H1 (cell line): ENCODE data around the gene TENT4B. TPM values are rescaled to one million over a fixed set of nuclear protein-coding genes. Genes with fewer than 3 reads are reported as not detected.

ENCODE experiments used
- CTCF ChIA-PET: fragments of 300-600 bp; sonication (Branson Sonifier 250); formaldehyde crosslinking; loops from one replicate; lab custom pipeline; 2021; ENCODE audit not compliant: partially characterized antibody; lab: Charles Lee
- POLR2A ChIA-PET: fragments of 300-600 bp; sonication (Branson Sonifier 250); formaldehyde crosslinking; loops from one replicate; lab custom pipeline; 2021; ENCODE audit warnings: inconsistent platforms; ENCODE audit not compliant: partially characterized antibody; lab: Charles Lee
- DNase-seq, 2 experiments: peaks; one replicate each; pipeline versions ENCODE4 v3.0.0 to v3.0.0-alpha.2; 2010 to 2022; ENCODE audit warnings: low spot score in 2 of 2, low read depth in 1 of 2, mixed read lengths in 1 of 2
- FAIRE-seq: peaks from 2 replicates; lab custom pipeline; 2011; peaks lifted over from hg19 to GRCh38; lab: Jason Lieb, UNC
- H2AFZ ChIP-seq: 2 replicates; pipeline ENCODE4 v1.8.1; 2012; ENCODE audit warnings: low read length, inconsistent platforms
- H2AK5ac ChIP-seq: 2 replicates; pipeline ENCODE4 v1.6.1; 2013; ENCODE audit warnings: low read depth, low read length
- H2BK120ac ChIP-seq: replicated peaks from 2 replicates; pipeline ENCODE3; 2013; ENCODE audit warnings: low read depth, low read length, inconsistent platforms
- H2BK12ac ChIP-seq: 2 replicates; pipeline ENCODE4 v1.6.1; 2013; ENCODE audit warnings: low read depth, low read length
- H2BK15ac ChIP-seq: 2 replicates; pipeline ENCODE4 v1.6.1; 2013; ENCODE audit warnings: low read length
- H2BK20ac ChIP-seq: 2 replicates; pipeline ENCODE4 v1.6.1; 2013; ENCODE audit warnings: low read length
- H2BK5ac ChIP-seq: 2 replicates; pipeline ENCODE4 v1.6.1; 2013; ENCODE audit warnings: low read depth, low read length
- H3K14ac ChIP-seq: 2 replicates; pipeline ENCODE4 v1.6.1; 2013; ENCODE audit warnings: inconsistent platforms; ENCODE audit not compliant: insufficient read length
- H3K18ac ChIP-seq: 2 replicates; pipeline ENCODE4 v1.6.1; 2013; ENCODE audit warnings: low read length; ENCODE audit errors: extremely low read depth
- H3K23ac ChIP-seq: 2 replicates; pipeline ENCODE4 v1.6.1; 2013; ENCODE audit warnings: inconsistent platforms; ENCODE audit not compliant: insufficient read length
- H3K23me2 ChIP-seq: 2 replicates; pipeline ENCODE4 v1.6.1; 2013; ENCODE audit warnings: low read depth, low read length
- H3K27ac ChIP-seq: 2 replicates; pipeline ENCODE4 v1.6.1; 2011; ENCODE audit warnings: low read depth, low read length, inconsistent platforms
- H3K27me3 ChIP-seq, 4 experiments: replicated peaks in 1 of 4; 1 replicate in 1 of 4; 2 replicates in 3 of 4; pipeline versions ENCODE4 v1.6.1 to v1.8.1; 2011 to 2013; ENCODE audit warnings: low read length in 3 of 4, mild to moderate bottlenecking in 3 of 4, inconsistent platforms in 2 of 4, mixed read lengths in 2 of 4, moderate library complexity in 1 of 4; ENCODE audit not compliant: control insufficient read depth in 3 of 4, insufficient read depth in 3 of 4; ENCODE audit errors: extremely low read depth in 1 of 4
- H3K36me3 ChIP-seq, 4 experiments: 2 replicates each; pipeline versions ENCODE4 v1.6.1 to v1.8.1; 2011 to 2013; ENCODE audit warnings: mild to moderate bottlenecking in 4 of 4, low read length in 3 of 4, moderate library complexity in 2 of 4, control low read depth in 1 of 4, inconsistent platforms in 1 of 4; ENCODE audit not compliant: insufficient read depth in 4 of 4, control insufficient read depth in 2 of 4
- H3K4ac ChIP-seq: replicated peaks from 2 replicates; pipeline ENCODE3; 2013; ENCODE audit warnings: low read length, low read depth, mixed read lengths, inconsistent platforms; ENCODE audit not compliant: insufficient read length
- H3K4me1 ChIP-seq, 4 experiments: replicated peaks in 1 of 4; 1 replicate in 1 of 4; 2 replicates in 3 of 4; pipeline versions ENCODE4 v1.6.1 to v1.8.1; 2011 to 2013; ENCODE audit warnings: low read length in 3 of 4, inconsistent platforms in 2 of 4, mixed read lengths in 1 of 4; ENCODE audit not compliant: insufficient read depth in 4 of 4, control insufficient read depth in 3 of 4
- H3K4me2 ChIP-seq, 2 experiments: 2 replicates each; pipeline versions ENCODE4 v1.6.1 to v1.8.1; 2011 to 2013; ENCODE audit warnings: low read depth in 2 of 2, low read length in 2 of 2, control low read depth in 1 of 2, inconsistent platforms in 1 of 2, mild to moderate bottlenecking in 1 of 2; ENCODE audit not compliant: insufficient read depth in 1 of 2
- H3K4me3 ChIP-seq, 4 experiments: fragments of 200-600, 300-600 bp in 1 of 4; sonication (generic), shearing (Covaris generic), sonication (Bioruptor Twin) in 1 of 4; 2 replicates each; pipeline versions ENCODE4 v1.5.1 to v1.8.1; 2011 to 2016; ENCODE audit warnings: low read length in 4 of 4, low read depth in 3 of 4, control low read depth in 2 of 4, inconsistent platforms in 2 of 4, mild to moderate bottlenecking in 2 of 4, mixed read lengths in 1 of 4, moderate library complexity in 1 of 4; ENCODE audit not compliant: insufficient read depth in 2 of 4; ENCODE audit errors: extremely low read depth in 1 of 4
- H3K56ac ChIP-seq: replicated peaks from 2 replicates; pipeline ENCODE3; 2013; ENCODE audit warnings: low read depth, mild to moderate bottlenecking, mixed read lengths, low read length, inconsistent platforms; ENCODE audit not compliant: insufficient read length
- H3K79me1 ChIP-seq: 2 replicates; pipeline ENCODE4 v1.6.1; 2013; ENCODE audit warnings: low read depth, low read length, control low read depth
- H3K79me2 ChIP-seq, 2 experiments: 2 replicates each; pipeline versions ENCODE4 v1.6.1 to v1.8.1; 2012 to 2013; ENCODE audit warnings: low read length in 2 of 2, mild to moderate bottlenecking in 2 of 2, inconsistent platforms in 1 of 2; ENCODE audit not compliant: insufficient read depth in 2 of 2, control insufficient read depth in 1 of 2
- H3K9ac ChIP-seq, 4 experiments: replicated peaks in 1 of 4; 1 replicate in 1 of 4; 2 replicates in 3 of 4; pipeline versions ENCODE4 v1.6.1 to v1.8.1; 2011 to 2013; ENCODE audit warnings: low read depth in 3 of 4, low read length in 3 of 4, control low read depth in 2 of 4, mild to moderate bottlenecking in 2 of 4, moderate library complexity in 2 of 4, inconsistent platforms in 1 of 4; ENCODE audit errors: extremely low read depth in 1 of 4
- H3K9me3 ChIP-seq, 2 experiments: 2 replicates each; pipeline versions ENCODE4 v1.6.1 to v1.8.1; 2012 to 2013; ENCODE audit warnings: mild to moderate bottlenecking in 2 of 2, moderate library complexity in 2 of 2, control low read depth in 1 of 2, inconsistent platforms in 1 of 2, low read depth in 1 of 2, low read length in 1 of 2, mixed read lengths in 1 of 2; ENCODE audit not compliant: insufficient read depth in 2 of 2
- H4K20me1 ChIP-seq, 2 experiments: replicated peaks in 1 of 2; 2 replicates each; pipeline versions ENCODE3 to v1.8.1; 2011 to 2013; ENCODE audit warnings: inconsistent platforms in 2 of 2, low read length in 2 of 2, mild to moderate bottlenecking in 1 of 2; ENCODE audit not compliant: insufficient read depth in 2 of 2, control insufficient read depth in 1 of 2
- H4K5ac ChIP-seq: 2 replicates; pipeline ENCODE4 v1.6.1; 2013; ENCODE audit warnings: low read length, low read depth, mixed read lengths, inconsistent platforms; ENCODE audit not compliant: insufficient read length
- H4K8ac ChIP-seq: 2 replicates; pipeline ENCODE4 v1.8.0; 2013; ENCODE audit warnings: mild to moderate bottlenecking, moderate library complexity, low read length, inconsistent platforms; ENCODE audit not compliant: insufficient read depth; ENCODE audit errors: extremely low read depth
- H4K91ac ChIP-seq: replicated peaks from 2 replicates; pipeline ENCODE3; 2013; ENCODE audit warnings: low read length, mixed read lengths, inconsistent platforms; ENCODE audit not compliant: insufficient read length
- BACH1 ChIP-seq: IDR thresholded peaks from 2 replicates; pipeline ENCODE4 v1.6.1; 2012; ENCODE audit warnings: low read length, improper control_type of control experiment
- CREB1 ChIP-seq: IDR thresholded peaks from 2 replicates; pipeline ENCODE4 v1.6.1; 2012; ENCODE audit warnings: inconsistent platforms
- MAFK ChIP-seq: IDR thresholded peaks from 2 replicates; pipeline ENCODE4 v1.6.1; 2012; ENCODE audit warnings: low read depth, mild to moderate bottlenecking, improper control_type of control experiment, low read length
- SIRT6 ChIP-seq: IDR thresholded peaks from one replicate; pipeline ENCODE4 v1.7.1; 2012; ENCODE audit warnings: low read length, inconsistent platforms
- whole genome bisulfite sequencing, 2 experiments: shearing (Covaris generic) in 1 of 2; methylation state at CpG; one replicate each; pipeline versions ENCODE4 v1.1.6 to v1.1.7; 2013 to 2015; ENCODE audit warnings: low lambda C conversion rate in 2 of 2, mixed read lengths in 2 of 2, inconsistent platforms in 1 of 2, low coverage in 1 of 2, missing lambda C conversion rate in 1 of 2; ENCODE audit not compliant: insufficient replicate concordance in 2 of 2, insufficient coverage in 1 of 2, insufficient read length in 1 of 2; ENCODE audit errors: extremely low coverage in 1 of 2, missing lambda C conversion rate in 1 of 2; 5-methylcytosine and 5-hydroxymethylcytosine counted together
- polyA plus RNA-seq, 7 experiments: library from polyadenylated mRNA; depleted of rRNA in 3 of 7; stranded (reverse) in 5 of 7; unstranded in 2 of 7; fragments of >200 nt in 5 of 7; fragments of 200-250 nt in 2 of 7; gene quantifications; 1 replicate in 5 of 7; 2 replicates in 1 of 7; 4 replicates in 1 of 7; pipeline versions ENCODE4 v1.2.1 to v1.2.3, GENCODE V29; 2011 to 2013; ENCODE audit warnings: missing spikeins in 2 of 7, mixed read lengths in 2 of 7
- total RNA-seq: library from RNA; stranded (reverse); fragmentation: NEBNext Ultra II Directional; extraction: Animal tissue kit (Norgen Biotek cat#: 25700); gene quantifications from 2 replicates; pipeline ENCODE4 v1.2.1, GENCODE V29; 2021

Gene TENT4B
- total and polyA plus RNA-seq, 2 of the 8 experiments (the other 6 are each of a cell fraction or from before 2014, with no cell fraction given), result 4.2 to 15.7 TPM

- no peak for DNase-seq
- H3K9me3 ChIP-seq, result no peaks in the 10 kb centered on the region
- no peaks in the 10 kb centered on the region for H3K23me2 ChIP-seq
- no peak overlapping the region for H3K14ac ChIP-seq
- no peak overlapping the region for H2BK120ac ChIP-seq
- no peak overlapping the region for H2BK15ac ChIP-seq
- no peaks in the 10 kb centered on the region for H3K4me1 ChIP-seq
- H2BK12ac ChIP-seq, result no peak overlapping the region
- H3K27ac ChIP-seq, result no peak overlapping the region
- no peak overlapping the region for H2AFZ ChIP-seq
- no peaks in the 10 kb centered on the region for H3K36me3 ChIP-seq
- no peak overlapping the region for H3K4me2 ChIP-seq
- H3K4me3 ChIP-seq, result no peak overlapping the region
- H4K5ac ChIP-seq, result no peak overlapping the region
- no peak overlapping the region for H2BK5ac ChIP-seq
- no peak overlapping the region for H4K8ac ChIP-seq
- FAIRE-seq, result no peak
- no peak overlapping the region for H3K4ac ChIP-seq
- H3K79me2 ChIP-seq, result peaks cover 0 to 27% of the 10 kb centered on the region in 2 experiments; a peak in 3 of 4 replicates
- no peak overlapping the region for H2BK20ac ChIP-seq
- H4K91ac ChIP-seq, result no peak overlapping the region
- no peaks in the 10 kb centered on the region for H4K20me1 ChIP-seq
- no peak overlapping the region for H2AK5ac ChIP-seq
- no peak overlapping the region for H3K23ac ChIP-seq
- no peak overlapping the region for H3K18ac ChIP-seq
- 80% methylated on average over 1 of the region's 1 CpG; no CpG with 5 or more reads in 1 of the 2 experiments for WGBS, 2 experiments
- H3K79me1 ChIP-seq, result peaks cover 3% of the 10 kb centered on the region; the same call in 1 of the 2 replicates
- no peak overlapping the region for H3K56ac ChIP-seq
- TF ChIP-seq MAFK (peak; percentile 54; the same call in 1 of the 2 replicates), BACH1 (no peak), CREB1 (no peak), SIRT6 (no peak)
- no peaks in the 10 kb centered on the region for H3K27me3 ChIP-seq
- H3K9ac ChIP-seq, result no peak overlapping the region
- POLR2A ChIA-PET, result no interaction called here
- CTCF ChIA-PET, result no interaction called here
These were observed 25.4 kb downstream of the TENT4B start for GRCh38 chr16:50178491-50178941.
